HepG2 (cell line): ENCODE data around the gene NME2. TPM values are rescaled to one million over a fixed set of nuclear protein-coding genes. Genes with fewer than 3 reads are reported as not detected.

Experiments
- ATRX ChIP-seq: sonication (generic); formaldehyde crosslinking; IDR thresholded peaks from 2 replicates; pipeline ENCODE4 v1.4.0; 2020; ENCODE audit warnings: missing genetic modification reagents, borderline replicate concordance
- DPF2 ChIP-seq: sonication (generic); formaldehyde crosslinking; IDR thresholded peaks from 2 replicates; pipeline ENCODE4 v1.4.0; 2020; ENCODE audit warnings: mild to moderate bottlenecking, low read depth, missing genetic modification reagents, borderline replicate concordance
- FIP1L1 ChIP-seq: fragments of 200-400 bp; formaldehyde crosslinking; IDR thresholded peaks from 2 replicates; pipeline ENCODE4 v1.6.1; 2018; ENCODE audit warnings: low read depth, mild to moderate bottlenecking, low read length, moderate library complexity, borderline replicate concordance; ENCODE audit not compliant: insufficient read depth
- HNF1B ChIP-seq: sonication (generic); formaldehyde crosslinking; IDR thresholded peaks from 2 replicates; pipeline ENCODE4 v1.5.1; 2020; ENCODE audit warnings: mild to moderate bottlenecking, moderate library complexity, missing genetic modification reagents
- MLLT10 ChIP-seq: sonication (generic); formaldehyde crosslinking; IDR thresholded peaks from 2 replicates; pipeline ENCODE4 v1.4.0; 2020; ENCODE audit warnings: missing genetic modification reagents
- PPARG ChIP-seq: conservative IDR thresholded peaks from 2 replicates; pipeline ENCODE4 v1.6.1; 2016; ENCODE audit warnings: missing biosample characterization, missing genetic modification reagents
- STAT6 ChIP-seq: sonication (generic); formaldehyde crosslinking; IDR thresholded peaks from 2 replicates; pipeline ENCODE4 v1.4.0; 2020; ENCODE audit warnings: missing genetic modification reagents, mild to moderate bottlenecking, borderline replicate concordance
- TAF15 ChIP-seq: fragments of 200-400 bp; formaldehyde crosslinking; IDR thresholded peaks from one replicate; pipeline ENCODE4 v1.6.1; 2018; ENCODE audit warnings: mild to moderate bottlenecking, low read depth, low read length; ENCODE audit not compliant: poor library complexity, severe bottlenecking
- YEATS2 ChIP-seq: sonication (generic); formaldehyde crosslinking; IDR thresholded peaks from 2 replicates; pipeline ENCODE4 v1.4.0; 2020; ENCODE audit warnings: missing genetic modification reagents, borderline replicate concordance
- ZEB1 ChIP-seq: IDR thresholded peaks from 2 replicates; pipeline ENCODE4 v1.6.1; 2012; ENCODE audit warnings: mild to moderate bottlenecking, low read depth, inconsistent platforms; ENCODE audit not compliant: insufficient replicate concordance
- ZFAT ChIP-seq: sonication (generic); formaldehyde crosslinking; conservative IDR thresholded peaks from 2 replicates; pipeline ENCODE4 v1.8.1; 2023; ENCODE audit warnings: missing genetic modification reagents, inconsistent platforms
- ZNF264 ChIP-seq: sonication (generic); formaldehyde crosslinking; IDR thresholded peaks from 2 replicates; pipeline ENCODE4 v1.4.0; 2020; ENCODE audit warnings: missing genetic modification reagents
- ZNF331 ChIP-seq: sonication (generic); formaldehyde crosslinking; IDR thresholded peaks from 2 replicates; pipeline ENCODE4 v1.4.0; 2020; ENCODE audit warnings: missing genetic modification reagents
- ZNF468 ChIP-seq: sonication (generic); formaldehyde crosslinking; IDR thresholded peaks from 2 replicates; pipeline ENCODE4 v1.8.0; 2022; ENCODE audit warnings: mild to moderate bottlenecking, moderate library complexity, missing genetic modification reagents
- ZNF597 ChIP-seq: sonication (generic); formaldehyde crosslinking; IDR thresholded peaks from 2 replicates; pipeline ENCODE4 v1.5.0; 2020; ENCODE audit warnings: missing genetic modification reagents
- ZNF704 ChIP-seq: sonication (generic); formaldehyde crosslinking; IDR thresholded peaks from 2 replicates; pipeline ENCODE4 v1.8.1; 2023; ENCODE audit warnings: mild to moderate bottlenecking, inconsistent platforms, moderate library complexity, missing genetic modification reagents, borderline replicate concordance
- ZNF737 ChIP-seq: sonication (generic); formaldehyde crosslinking; IDR thresholded peaks from 2 replicates; pipeline ENCODE4 v1.5.0; 2020; ENCODE audit warnings: missing genetic modification reagents, mild to moderate bottlenecking, borderline replicate concordance
- polyA plus RNA-seq, 8 experiments: library from polyadenylated mRNA; depleted of rRNA in 3 of 8; stranded (reverse) in 7 of 8; unstranded in 1 of 8; fragments of >200 nt; fragmentation: Illumina TruSeq in 4 of 8; extraction: Trizol in 4 of 8; gene quantifications; 2 replicates each; pipeline versions ENCODE4 v1.2.1 to v1.2.3, GENCODE V29; 2011 to 2016; ENCODE audit warnings: low read depth in 4 of 8, missing spikeins in 1 of 8, mixed read lengths in 1 of 8; ENCODE audit not compliant: insufficient read depth in 1 of 8
- total RNA-seq, 5 experiments: library from RNA; depleted of rRNA; stranded (reverse); fragments of >200 nt; fragmentation: Illumina TruSeq; extraction: Trizol; gene quantifications; 2 replicates each; pipeline ENCODE4 v1.2.3, GENCODE V29; 2016; ENCODE audit warnings: low read depth in 1 of 5

The NME2 gene
- total and polyA plus RNA-seq, 2 of the 13 experiments (the other 11 are each of a cell fraction or from before 2014, with no cell fraction given): 790 to 1,213 TPM

- TF ChIP-seq ZNF597 (CRISPR knock-in tag): peak; percentile 25; the same call in 1 of the 2 replicates
- TF ChIP-seq TAF15: no peak
- TF ChIP-seq MLLT10 (CRISPR knock-in tag): peak; percentile 71; the same call in 1 of the 2 replicates
- peak; percentile 99 for TF ChIP-seq YEATS2 (CRISPR knock-in tag)
- TF ChIP-seq ZNF704 (CRISPR knock-in tag): peak; percentile 97
- TF ChIP-seq ZFAT (CRISPR knock-in tag): peak; percentile 89; the same call in 1 of the 2 replicates
- peak; percentile 97 for TF ChIP-seq ZNF264 (CRISPR knock-in tag)
- TF ChIP-seq ATRX (CRISPR knock-in tag): 0 out of 2 replicates have a peak, but pooled peaks have one; percentile 68
- TF ChIP-seq STAT6 (CRISPR knock-in tag): peak; percentile 100
- peak; percentile 98 for TF ChIP-seq HNF1B (CRISPR knock-in tag)
- peak; percentile 86; the same call in 1 of the 2 replicates for TF ChIP-seq PPARG (CRISPR knock-in tag)
- peak; percentile 97 for TF ChIP-seq ZNF737 (CRISPR knock-in tag)
- TF ChIP-seq ZNF468: no peak
- TF ChIP-seq ZEB1: peak; percentile 92
- TF ChIP-seq DPF2 (CRISPR knock-in tag): peak; percentile 59; the same call in 1 of the 2 replicates
- peak; percentile 94; the same call in 1 of the 2 replicates for TF ChIP-seq FIP1L1
- peak; percentile 98 for TF ChIP-seq ZNF331 (CRISPR knock-in tag)
These were observed 12.8 kb upstream of the NME2 start, which contains the start of gene NME1 (continued) for GRCh38 chr17:51153210-51154072.
